ENCODE measurements around the gene DLST.

The DLST gene

DNA sequence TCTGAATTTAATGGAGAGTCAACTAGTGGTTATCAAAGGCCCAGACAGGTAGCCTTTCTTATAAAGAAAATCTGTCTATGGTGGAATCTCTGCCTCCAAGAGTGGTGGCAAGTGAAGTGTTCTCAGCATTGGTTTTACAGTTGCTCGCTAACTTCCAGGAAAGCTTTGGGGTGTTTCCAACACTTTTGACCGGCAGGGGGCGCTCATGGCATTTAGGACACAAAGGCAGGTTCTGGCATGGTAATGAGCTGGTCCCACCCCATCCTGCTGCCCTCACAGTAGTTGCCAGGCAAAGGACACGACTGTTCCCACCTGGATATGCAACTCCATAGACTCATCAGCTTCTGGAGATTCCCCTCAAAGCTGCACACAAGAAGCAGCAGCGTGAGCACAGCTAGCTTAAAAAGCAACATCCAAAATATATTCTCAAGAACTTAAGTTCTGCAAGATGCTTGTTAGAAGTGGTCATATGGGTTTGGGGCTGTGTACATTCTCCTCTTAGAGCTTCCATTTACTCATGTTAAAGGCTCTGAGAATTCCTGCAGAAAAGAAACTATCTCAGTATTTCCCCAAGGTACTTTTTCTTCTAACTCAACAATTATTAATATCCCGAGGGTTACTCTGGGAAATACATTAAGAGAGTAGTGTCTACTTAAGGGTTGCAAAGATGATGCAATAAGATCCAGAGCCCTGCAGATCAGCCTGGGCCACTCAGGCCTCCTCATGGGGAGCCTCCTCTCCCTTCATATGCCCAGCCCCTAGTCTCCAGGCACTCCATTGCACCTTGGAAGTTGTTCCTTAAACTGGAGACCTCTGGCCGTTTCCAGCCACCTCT is 20.6 kb upstream of the DLST start:
- peak; percentile 87 for DNase-seq

DNA sequence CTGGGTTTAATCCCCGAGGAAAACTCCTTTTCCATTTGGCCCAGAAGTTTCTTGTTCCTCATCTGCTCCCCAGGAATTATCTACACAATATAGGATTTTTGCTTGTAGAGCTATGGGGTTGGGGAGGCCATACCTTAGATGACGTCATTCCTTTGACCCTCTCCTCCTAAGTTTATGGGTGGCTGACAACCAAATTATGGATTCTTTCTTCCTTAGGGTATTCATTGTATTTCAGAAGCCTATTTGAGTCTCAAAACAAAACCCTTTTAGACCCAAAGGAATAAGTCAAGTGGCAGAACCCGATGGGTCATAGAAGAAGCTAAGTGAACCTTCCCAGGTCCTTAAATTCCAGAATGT is 20.0 kb upstream of the DLST start:
- no peak for DNase-seq

DNA sequence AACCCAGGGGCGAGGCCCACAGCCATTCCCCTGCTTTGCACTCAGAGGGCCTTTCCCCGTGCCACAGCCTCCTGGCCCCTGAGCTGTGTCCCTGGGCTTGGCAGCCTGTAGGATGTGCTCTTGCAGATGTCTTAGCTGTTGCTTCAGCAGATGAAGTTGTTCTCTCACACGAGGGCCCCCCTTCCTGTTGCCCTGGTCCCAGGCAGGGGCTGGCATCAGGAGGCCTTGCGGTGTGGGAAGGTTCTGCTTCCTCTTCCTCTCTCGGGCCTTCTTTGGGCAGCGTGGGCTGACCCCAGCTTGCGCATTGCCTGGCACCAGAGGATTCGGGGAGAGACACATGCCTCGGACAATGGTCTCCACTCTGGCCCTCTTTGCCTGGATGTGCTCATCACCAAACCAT is 18.4 kb upstream of the DLST start:
- no peak for DNase-seq

GRCh38 chr14:74864198-74864597 is 17.5 kb upstream of the DLST start:
- no peak for DNase-seq

- no peak for DNase-seq
Observed at GRCh38 chr14:74865156-74865555, 16.6 kb upstream of the DLST start.

DNA sequence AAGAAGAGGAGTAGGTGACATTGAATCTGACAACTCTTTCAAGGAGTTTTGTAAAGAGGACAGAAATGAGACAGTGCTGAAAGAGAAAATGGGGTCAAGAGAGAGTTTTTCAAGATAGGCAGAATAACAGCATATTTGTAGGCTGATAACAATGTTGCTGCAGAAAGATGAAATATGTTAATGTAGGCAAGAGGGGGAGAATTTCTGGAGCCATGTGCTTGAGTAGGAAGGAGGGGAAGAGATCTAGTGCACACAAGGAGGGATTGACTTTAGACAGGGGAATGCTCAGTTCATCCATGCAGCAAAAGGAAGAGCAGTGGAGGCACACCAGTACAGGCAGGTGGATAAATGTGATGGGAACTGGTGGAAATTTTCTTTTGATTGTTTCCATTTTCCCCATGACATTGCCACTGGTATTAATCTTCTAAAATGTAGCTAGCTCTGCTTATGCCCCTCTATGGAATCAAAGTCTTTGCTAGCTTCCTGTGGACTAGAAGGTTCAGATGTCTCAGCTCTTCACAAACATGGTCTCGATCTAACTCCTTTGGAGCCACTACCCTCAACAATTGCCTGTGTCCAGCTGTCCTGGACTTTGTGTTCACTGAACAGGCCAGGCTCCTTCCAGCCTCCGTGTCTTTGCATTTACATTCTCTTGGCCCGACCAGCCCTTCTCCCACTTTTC is 14.9 kb upstream of the DLST start:
- DNase-seq, result no peak

DNA sequence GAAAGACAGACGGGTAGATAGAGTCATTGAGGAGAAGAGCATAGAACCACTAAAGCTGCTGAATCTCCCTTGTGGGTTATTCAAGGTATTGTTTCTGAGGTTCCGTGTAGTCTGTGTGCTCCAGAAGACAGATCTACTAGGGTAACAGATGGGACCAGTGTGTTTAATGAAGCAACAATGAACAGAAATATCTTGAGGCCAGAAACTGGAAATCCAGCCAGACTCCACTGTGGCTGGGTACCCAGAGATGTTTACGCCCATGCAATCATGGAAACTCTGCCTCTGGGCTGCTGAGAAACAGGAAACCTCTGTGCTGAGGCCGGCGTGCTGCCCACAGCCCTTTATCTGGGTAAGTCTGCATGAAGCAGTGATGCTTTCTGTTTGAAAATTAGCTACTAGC is 14.0 kb upstream of the DLST start:
- no peak for DNase-seq

- no peak for DNase-seq
Observed at GRCh38 chr14:74868739-74869138, 13.0 kb upstream of the DLST start.

DNA sequence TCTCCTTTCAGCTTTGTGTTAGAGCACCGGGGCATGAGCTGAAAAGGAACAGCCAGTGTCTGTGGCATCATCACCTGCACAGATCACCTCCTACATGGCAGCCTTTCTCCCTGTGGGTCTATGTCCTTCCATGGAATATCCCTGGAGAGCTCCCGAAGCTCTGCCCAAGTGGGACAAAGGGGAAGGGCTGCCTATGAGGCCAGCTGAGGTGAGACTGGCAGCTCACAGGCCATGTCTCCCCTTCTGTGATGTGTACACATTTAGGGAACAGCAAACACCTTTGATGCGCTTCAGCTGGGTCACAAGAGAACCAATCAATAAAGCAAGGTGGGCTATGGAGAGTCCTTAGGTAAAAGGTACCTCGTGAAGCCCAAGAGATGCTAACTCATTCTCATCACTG is 9.9 kb upstream of the DLST start:
- DNase-seq, result no peak

DNA sequence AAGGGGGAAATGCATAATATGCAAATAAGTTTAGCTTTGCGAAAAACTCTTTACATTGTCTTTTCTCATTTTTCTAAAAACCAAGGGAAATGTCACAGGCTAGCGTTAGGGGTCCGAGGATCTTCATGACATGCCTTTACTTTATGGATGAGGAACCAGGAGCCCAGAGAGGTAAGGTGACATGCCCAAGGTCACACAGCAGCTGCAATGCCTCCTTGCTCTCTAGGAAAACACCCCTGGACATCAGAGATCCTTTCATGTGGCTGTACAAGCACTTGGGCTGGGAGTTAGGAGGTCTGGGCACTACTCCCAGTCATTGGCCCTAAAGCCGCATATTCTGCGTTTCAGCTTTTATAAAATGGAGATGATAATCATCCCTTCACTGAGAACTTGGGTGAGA is 6.5 kb upstream of the DLST start:
- no peak for DNase-seq

DNA sequence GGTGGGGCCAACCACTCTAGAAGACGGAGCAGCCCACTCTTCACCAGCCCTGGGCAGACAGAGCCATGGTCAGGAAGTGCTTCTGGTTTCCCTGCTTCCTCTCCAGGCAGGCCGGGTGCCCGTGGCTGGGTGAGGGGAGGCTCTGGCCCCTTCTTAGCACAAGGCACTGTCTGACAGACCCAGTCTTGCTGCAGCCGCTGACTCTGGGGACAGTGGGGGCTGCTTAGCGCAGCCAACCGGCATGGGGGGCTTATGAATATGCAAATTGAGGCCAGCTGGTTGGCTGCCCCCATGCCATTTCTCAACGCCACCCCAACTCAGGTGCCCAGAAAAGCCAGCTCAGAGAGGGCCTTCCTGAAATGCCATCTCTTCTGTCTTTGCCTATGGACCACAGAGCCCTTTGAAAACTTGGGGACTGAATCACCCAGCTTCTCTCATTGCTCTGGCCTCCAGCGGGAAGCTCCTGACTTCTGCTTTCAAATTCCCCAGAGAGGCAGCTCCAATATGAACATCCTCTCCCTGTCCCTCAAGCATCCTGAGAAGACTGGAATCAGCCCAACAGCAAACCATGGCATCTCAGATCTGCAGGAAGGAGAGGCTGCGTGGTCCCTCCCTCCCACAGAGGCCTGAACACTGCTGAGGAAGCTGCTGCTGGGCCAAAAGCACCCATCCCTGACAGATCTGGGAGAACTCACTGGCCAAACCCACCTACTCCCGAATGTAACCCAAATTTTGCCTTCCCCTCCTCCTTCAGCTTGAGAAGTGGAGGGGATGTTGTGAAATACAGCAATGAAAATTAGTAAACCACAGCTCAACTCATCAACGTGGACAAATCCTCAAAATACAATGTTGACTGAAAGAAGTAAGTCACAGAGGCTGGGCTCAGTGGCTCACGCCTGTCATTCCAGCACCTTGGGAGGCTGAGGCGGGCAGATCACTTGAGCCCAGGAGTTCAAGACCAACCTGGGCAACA is 5.5 kb upstream of the DLST start, which contains the start of gene PROX2:
PROX2 (minus strand) TSS at position 205 of the 973 bp plus-strand sequence. CDS start 12,311 bp downstream, outside the sequence.
- DNase-seq, result no peak

DNA sequence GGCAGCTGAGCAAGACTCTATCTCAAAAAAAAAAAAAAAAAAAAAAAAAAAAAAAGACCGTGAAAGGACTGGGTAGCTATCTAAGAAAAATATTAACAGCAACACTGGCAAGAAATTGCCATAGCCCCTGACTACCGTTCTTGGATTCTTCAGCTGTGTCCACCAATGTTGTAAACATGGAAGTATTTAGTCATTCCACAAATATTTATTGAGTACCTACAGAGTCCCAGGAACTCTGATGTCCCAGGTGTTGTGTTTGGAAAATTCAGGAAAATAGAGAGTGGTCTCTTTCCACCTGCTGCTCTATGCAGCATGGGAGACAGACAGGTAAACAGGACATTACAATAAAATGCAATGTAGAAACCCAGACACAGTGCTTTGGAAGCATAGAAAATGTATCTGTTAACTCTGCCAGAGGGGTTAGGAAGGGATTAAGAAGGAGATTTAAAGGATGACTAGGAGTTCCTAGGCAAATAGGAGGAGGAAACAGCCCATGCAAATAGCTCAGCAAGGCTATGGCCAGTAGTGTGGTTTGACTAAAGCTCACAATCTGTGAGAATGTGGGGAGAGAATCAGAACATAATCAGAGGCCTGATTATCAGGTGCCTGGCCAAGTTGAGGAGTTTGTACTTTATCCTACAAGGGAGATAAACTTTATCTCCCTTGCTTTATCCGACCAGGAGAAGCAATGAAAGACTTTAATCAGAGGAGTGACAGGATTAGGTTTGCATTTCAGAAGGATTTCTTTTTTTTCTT is 2.1 kb upstream of the DLST start:
- no peak for DNase-seq

DNA sequence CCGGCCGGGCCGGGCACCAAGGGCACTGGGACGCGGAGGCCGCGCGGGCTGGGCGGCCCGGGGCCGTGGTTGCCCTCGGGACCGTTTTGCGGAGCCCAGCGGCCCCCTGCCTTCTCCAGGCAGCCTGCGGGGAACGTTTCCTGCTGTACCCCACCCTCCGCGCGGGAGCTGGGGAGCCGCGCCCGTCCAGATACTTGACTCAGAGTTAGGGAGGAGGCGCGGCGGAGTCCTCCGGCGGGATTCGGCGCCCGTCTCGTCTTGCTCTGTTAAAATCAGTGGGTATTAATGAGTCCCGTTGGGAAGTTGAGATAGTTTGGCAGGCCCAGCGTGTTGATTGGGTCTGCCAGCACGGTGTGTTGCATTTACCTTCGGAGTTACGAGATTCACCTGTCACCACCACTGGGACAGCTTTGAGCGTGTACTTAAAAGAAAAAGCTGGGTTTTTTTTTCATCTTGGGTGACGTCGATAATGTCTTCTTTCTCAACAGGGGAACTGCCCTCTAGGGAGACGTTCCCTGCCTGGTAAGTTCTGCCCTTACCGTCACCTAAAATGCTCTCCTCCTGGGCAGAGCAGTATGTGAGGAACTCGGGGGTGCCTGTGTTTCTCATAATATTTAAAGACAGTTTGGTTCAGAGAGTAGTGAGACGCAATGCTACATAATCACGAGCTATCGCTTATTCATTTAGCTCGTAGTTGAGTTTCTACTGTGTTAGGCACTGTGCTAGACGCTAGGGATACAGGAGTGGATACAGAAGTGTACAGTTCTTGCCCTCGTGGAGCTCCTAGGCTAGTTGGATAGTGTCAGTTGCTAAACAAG is 596 bp downstream of the DLST start:
- DNase-seq, result peak; percentile 32

- no peak for DNase-seq
Observed at GRCh38 chr14:74886001-74886400, 4.3 kb downstream of the DLST start.

DNA sequence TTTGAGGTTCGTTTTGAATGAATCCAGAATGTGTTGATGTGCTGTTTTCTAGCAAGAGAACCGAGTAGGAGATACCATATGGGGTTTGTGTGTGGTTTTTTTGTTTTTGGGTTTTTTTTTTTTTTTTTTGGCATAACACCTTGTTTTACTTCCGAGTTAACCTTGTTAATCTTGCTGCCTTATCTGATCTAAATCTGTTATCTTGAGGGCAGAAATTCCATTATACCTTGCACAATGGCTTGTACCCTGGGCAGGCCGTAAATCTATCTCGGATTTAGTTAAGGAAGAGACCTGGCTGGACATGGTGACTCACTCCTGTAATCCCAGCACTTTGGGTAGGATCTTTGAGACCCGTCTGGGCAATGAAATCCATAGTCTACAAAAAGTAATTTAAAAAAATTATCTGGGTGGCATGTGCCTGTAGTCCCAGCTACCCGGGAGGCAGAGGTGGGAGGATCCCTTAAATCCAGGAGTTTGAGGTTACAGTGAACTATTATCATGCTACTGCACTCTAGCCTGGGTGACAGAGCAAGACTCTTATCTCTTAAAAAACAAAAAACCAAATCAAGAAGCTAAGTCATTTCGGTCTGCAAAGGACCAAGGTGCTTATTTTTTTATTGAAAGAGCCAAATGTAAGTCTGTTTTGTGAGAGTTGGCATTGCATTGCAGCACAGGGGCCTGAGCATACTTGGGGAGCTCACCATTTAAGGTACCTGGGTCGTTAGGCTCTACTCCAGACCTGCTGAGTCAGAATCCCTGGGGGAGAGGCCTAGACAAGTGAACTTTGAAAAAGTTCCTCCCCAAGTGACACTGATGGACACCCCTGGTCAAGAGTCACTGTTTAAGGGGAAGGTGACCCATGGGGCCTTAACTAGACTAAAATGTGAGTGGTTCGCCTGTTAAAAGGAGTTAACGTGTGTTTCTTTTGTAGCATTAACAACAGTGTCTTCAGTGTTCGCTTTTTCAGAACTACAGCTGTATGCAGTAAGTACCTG is 6.7 kb downstream of the DLST start:
- no peak for DNase-seq

- no peak for DNase-seq
Observed at GRCh38 chr14:74890262-74890661, 8.5 kb downstream of the DLST start.

DNA sequence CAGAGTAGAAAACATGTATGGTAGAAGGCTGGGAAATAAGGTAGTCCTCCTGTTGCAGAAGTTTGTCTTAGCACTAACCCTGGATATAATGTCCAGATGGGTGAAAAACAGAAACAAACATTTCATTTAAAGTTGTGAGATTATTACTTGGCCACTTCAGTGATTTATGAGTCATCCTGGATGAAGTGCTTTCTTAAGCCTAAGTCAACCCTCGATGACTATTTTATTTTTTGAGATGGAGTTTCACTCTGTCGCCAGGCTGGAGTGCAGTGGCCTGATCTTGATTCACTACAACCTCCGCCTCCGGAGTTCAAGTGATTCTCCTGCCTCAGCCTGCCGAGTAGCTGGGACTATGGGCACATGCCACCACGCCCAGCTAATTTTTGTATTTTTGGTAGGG is 10.2 kb downstream of the DLST start:
- DNase-seq, result no peak

GRCh38 chr14:74892745-74893144 is 11.0 kb downstream of the DLST start:
- no peak for DNase-seq

- DNase-seq, result no peak
Observed at GRCh38 chr14:74893614-74894091, 11.9 kb downstream of the DLST start.

DNA sequence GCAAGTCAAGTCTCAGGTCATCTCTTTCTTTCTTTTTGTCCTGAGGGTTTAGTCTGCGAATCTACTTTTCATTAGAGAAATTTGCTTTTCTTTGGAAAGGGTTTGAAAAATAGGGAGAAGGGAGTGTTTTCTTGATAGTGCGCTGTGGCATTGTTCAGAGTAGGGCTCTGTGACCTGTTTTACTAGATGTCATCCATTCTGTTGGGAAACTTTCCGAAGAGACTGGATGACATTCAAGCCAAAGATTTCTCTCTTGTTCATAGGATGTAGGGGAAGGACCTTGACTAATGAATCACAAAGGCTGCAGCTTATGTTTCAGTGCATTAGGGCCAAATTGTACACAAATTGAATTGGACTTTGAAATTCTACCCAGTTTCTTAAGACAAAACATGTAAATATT is 14.7 kb downstream of the DLST start:
- DNase-seq, result no peak

All from DMS79 treated with DMSO at 0.1 percent for 48 hours (cell line).